ENCODE measurements around the gene ABLIM1. TPM values are rescaled to one million over a fixed set of nuclear protein-coding genes. Genes with fewer than 3 reads are reported as not detected.

The ABLIM1 gene
- total and polyA plus RNA-seq, 10 of the 15 experiments (the other 5 are each of a cell fraction or from before 2014, with no cell fraction given): 14.2 to 50.5 (median 28.1) TPM

- POLR2A ChIA-PET: no interaction called here
- no peaks in the 10 kb centered on the region for H3K9me3 ChIP-seq (replicated peaks; ENCODE audit: control insufficient read depth, insufficient read depth, low read length)
- in situ Hi-C loops (cut with MboI): loop anchor here (5.0 to 10.0 kb wide), 3 partner anchors 224 to 651 kb away; no protein-coding TSS in a partner anchor
- no peak overlapping the region for H3K27ac ChIP-seq (ENCODE audit: control insufficient read depth, insufficient read depth)
- CTCF ChIA-PET: interaction anchor here (0.6 to 4.5 kb wide), 7 partner anchors 8 to 542 kb away, joined by 3 to 35 read pairs (median 3); no protein-coding TSS in a partner anchor
- H4K20me1 ChIP-seq (ENCODE audit: control insufficient read depth, insufficient read depth): no peaks in the 10 kb centered on the region
- intact Hi-C loops (cut with micrococcal nuclease; ENCODE audit: unreplicated experiment): no loop called here
- TF ChIP-seq REST (IDR thresholded peaks at IDR 0.05; ENCODE audit: low read depth, low read length) (no peak), RCOR1 (conservative IDR thresholded peaks at IDR 0.05; ENCODE audit: low read depth, low read length) (no peak), NR2F1 (conservative IDR thresholded peaks at IDR 0.05) (no peak), SPI1 (IDR thresholded peaks at IDR 0.05; ENCODE audit: borderline replicate concordance, insufficient read depth, low read depth, low read length) (no peak), CHD4 (IDR thresholded peaks at IDR 0.05) (no peak), ZNF24 (IDR thresholded peaks at IDR 0.05) (no peak), DPF2 (IDR thresholded peaks at IDR 0.05) (no peak), TCF7 (IDR thresholded peaks at IDR 0.05; ENCODE audit: borderline replicate concordance) (no peak), KAT2A (conservative IDR thresholded peaks at IDR 0.05; ENCODE audit: control insufficient read depth, low read depth, low read length) (no peak), STAT1 (conservative IDR thresholded peaks at IDR 0.05) (no peak), NR2C1 (IDR thresholded peaks at IDR 0.05) (no peak), POLR2AphosphoS5 (IDR thresholded peaks at IDR 0.05; ENCODE audit: low read length) (no peak), CBFB (IDR thresholded peaks at IDR 0.05; ENCODE audit: low read depth) (no peak), PML (IDR thresholded peaks at IDR 0.05; ENCODE audit: low read length) (no peak), ZNF622 (IDR thresholded peaks at IDR 0.05) (no peak), IKZF1 (conservative IDR thresholded peaks at IDR 0.05) (no peak), YBX1 (IDR thresholded peaks at IDR 0.05) (no peak), RELA (IDR thresholded peaks at IDR 0.05; ENCODE audit: borderline replicate concordance, partially characterized antibody) (no peak)
- TF ChIP-seq, protein P1, sequence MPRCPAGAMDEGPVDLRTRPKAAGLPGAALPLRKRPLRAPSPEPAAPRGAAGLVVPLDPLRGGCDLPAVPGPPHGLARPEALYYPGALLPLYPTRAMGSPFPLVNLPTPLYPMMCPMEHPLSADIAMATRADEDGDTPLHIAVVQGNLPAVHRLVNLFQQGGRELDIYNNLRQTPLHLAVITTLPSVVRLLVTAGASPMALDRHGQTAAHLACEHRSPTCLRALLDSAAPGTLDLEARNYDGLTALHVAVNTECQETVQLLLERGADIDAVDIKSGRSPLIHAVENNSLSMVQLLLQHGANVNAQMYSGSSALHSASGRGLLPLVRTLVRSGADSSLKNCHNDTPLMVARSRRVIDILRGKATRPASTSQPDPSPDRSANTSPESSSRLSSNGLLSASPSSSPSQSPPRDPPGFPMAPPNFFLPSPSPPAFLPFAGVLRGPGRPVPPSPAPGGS (IDR thresholded peaks at IDR 0.05; ENCODE audit: borderline replicate concordance, insufficient read depth, low read depth, low read length, poor library complexity, severe bottlenecking): no peak
- no TSS peak for BruUV-seq (replicated peaks)
- WGBS (ENCODE audit: insufficient coverage, insufficient replicate concordance, low lambda C conversion rate, missing lambda C conversion rate): 100% methylated on average over 3 of the region's 3 CpGs
- DNase-seq (ENCODE audit: low read depth, low spot score): no peak
- RAD21 ChIA-PET (ENCODE audit: unreplicated experiment): interaction anchor here (2.9 kb wide), 1 partner anchor 73 kb away, joined by 56 read pairs; no protein-coding TSS in a partner anchor
- H2AFZ ChIP-seq (ENCODE audit: control insufficient read depth, low read depth, low read length): no peak overlapping the region
- ATAC-seq: no peak
- no peak overlapping the region for H3K4me2 ChIP-seq (ENCODE audit: control insufficient read depth, insufficient read depth)
- no peaks in the 10 kb centered on the region for H3K27me3 ChIP-seq (replicated peaks in 1 of 2; ENCODE audit: control insufficient read depth in 2 of 2, insufficient read depth in 2 of 2, low read length in 1 of 2)
- SMC1A ChIA-PET (ENCODE audit: uncharacterized antibody, unreplicated experiment): interaction anchor here (4.5 to 5.4 kb wide), 2 partner anchors 52 to 75 kb away, joined by 21 to 54 read pairs; no protein-coding TSS in a partner anchor
- H3K36me3 ChIP-seq (ENCODE audit: control insufficient read depth in 2 of 2, insufficient read depth in 2 of 2, low read length in 1 of 2): no peaks in the 10 kb centered on the region
- no peak overlapping the region for H3K9ac ChIP-seq (ENCODE audit: control insufficient read depth, insufficient read depth, low read length)
- no peaks in the 10 kb centered on the region for H3K79me2 ChIP-seq (ENCODE audit: control insufficient read depth, insufficient read depth, low read length)
- FAIRE-seq: no peak
- H3K4me3 ChIP-seq: no peak overlapping the region
- H3K4me1 ChIP-seq (ENCODE audit: control insufficient read depth, insufficient read depth, low read length): 0 out of 2 replicates have a peak, but pooled peaks cover 3% of the 10 kb centered on the region
Measured at GRCh38 chr10:114473776-114474175, 184.3 kb downstream of the ABLIM1 start.
